ENCODE measurements around the gene CDCP1. TPM values are rescaled to one million over a fixed set of nuclear protein-coding genes. Genes with fewer than 3 reads are reported as not detected.

The CDCP1 gene
- polyA plus RNA-seq, 3 donors, result 0.42 to 1.3 (median 0.52) TPM

DNA sequence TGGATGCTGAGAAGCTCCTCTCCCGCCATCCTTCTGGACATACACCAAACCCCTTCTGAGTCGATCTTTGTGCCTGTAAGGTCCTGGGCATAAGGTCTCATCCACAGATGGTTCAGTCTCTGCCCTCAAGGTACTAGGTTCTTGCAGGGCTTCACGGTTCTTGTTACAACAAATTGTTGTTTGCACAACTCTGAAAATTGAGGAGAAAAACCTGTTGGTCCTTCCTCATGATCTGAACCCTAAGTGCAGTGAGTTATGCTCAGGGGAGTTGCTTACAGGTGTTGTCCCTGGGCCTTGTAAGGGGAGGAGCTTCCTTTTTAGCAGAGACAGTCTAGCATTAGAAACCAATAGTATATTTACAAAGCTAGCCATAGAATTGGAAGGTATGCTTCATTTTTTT lies 15.7 kb downstream of the CDCP1 start:
- Histone ChIP-seq H3K27me3 (ENCODE audit: control insufficient read depth in 2 of 2, insufficient read depth in 2 of 2, low read length in 2 of 2) (no peaks in the 10 kb centered on the region), H3K9ac (ENCODE audit: insufficient read depth, low read length, poor library complexity, severe bottlenecking) (no peak overlapping the region), H3K79me2 (ENCODE audit: insufficient read depth, low read length) (no peaks in the 10 kb centered on the region), H3K4me1 (ENCODE audit: control insufficient read depth in 1 of 2, insufficient read depth in 2 of 2, low read length in 2 of 2) (peaks cover 10 to 23% of the 10 kb centered on the region in 2 donors), H4K20me1 (ENCODE audit: insufficient read depth, low read length) (no peaks in the 10 kb centered on the region), H3K36me3 (replicated peaks in 1 of 2; ENCODE audit: control insufficient read depth in 1 of 2, insufficient read depth in 2 of 2, low read length in 2 of 2) (no peaks in the 10 kb centered on the region), H2AFZ (ENCODE audit: insufficient read depth, low read depth, low read length, poor library complexity, severe bottlenecking) (no peak overlapping the region), H3K27ac (ENCODE audit: low read depth in 1 of 2, low read length in 2 of 2) (no peak overlapping the region), H3K4me2 (replicated peaks; ENCODE audit: extremely low read depth, low read length, poor library complexity, severe bottlenecking) (no peak overlapping the region), H3K4me3 (replicated peaks in 1 of 3; ENCODE audit: low read depth in 2 of 3, low read length in 3 of 3) (no peak overlapping the region), H3K9me3 (replicated peaks in 1 of 2; ENCODE audit: control insufficient read depth in 1 of 2, insufficient read depth in 1 of 2, low read length in 2 of 2) (no peaks in the 10 kb centered on the region)
- H3K9me3 Mint-ChIP-seq, result peaks cover 0 to 3% (median 1%) of the 10 kb centered on the region in 7 donors
- DNase-seq, result no peak
- H3K4me1 Mint-ChIP-seq, result peaks cover 27% of the 10 kb centered on the region
- TF ChIP-seq, protein P1, sequence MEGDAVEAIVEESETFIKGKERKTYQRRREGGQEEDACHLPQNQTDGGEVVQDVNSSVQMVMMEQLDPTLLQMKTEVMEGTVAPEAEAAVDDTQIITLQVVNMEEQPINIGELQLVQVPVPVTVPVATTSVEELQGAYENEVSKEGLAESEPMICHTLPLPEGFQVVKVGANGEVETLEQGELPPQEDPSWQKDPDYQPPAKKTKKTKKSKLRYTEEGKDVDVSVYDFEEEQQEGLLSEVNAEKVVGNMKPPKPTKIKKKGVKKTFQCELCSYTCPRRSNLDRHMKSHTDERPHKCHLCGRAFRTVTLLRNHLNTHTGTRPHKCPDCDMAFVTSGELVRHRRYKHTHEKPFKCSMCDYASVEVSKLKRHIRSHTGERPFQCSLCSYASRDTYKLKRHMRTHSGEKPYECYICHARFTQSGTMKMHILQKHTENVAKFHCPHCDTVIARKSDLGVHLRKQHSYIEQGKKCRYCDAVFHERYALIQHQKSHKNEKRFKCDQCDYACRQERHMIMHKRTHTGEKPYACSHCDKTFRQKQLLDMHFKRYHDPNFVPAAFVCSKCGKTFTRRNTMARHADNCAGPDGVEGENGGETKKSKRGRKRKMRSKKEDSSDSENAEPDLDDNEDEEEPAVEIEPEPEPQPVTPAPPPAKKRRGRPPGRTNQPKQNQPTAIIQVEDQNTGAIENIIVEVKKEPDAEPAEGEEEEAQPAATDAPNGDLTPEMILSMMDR (IDR thresholded peaks at IDR 0.05), result no peak
- no peak overlapping the region for H3K4me3 Mint-ChIP-seq
- peak overlapping the region in 3 of 7 donors; percentile 37 to 46 (median 38) for H3K27ac Mint-ChIP-seq
- H3K36me3 Mint-ChIP-seq, result peaks cover 5% of the 10 kb centered on the region in 2 donors
- intact Hi-C loops (cut with micrococcal nuclease), result no loop called here
- peaks cover 0 to 4% (median 1%) of the 10 kb centered on the region in 3 donors for H3K27me3 Mint-ChIP-seq (ENCODE audit: low read depth in 3 of 3)
- 82% methylated on average over 3 of the region's 3 CpGs for WGBS (ENCODE audit: insufficient coverage)

DNA sequence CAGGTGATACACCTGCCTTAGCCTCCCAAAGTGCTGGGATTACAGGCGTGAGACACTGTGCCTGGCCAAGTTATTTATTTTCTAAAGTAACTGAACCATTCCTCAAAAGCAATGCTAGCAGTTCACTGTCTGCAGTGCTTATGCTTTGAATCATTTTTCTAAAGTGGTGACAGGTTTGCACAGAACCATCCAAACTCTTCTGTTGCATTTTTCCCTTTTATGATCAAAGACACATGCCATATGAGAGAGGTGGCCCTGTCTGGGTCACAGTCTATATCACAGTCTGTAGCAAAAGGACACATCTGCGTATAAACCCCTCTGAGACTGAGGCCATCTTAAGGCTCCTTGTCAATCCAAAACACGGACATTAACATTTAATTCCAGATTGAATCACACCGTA lies 17.2 kb downstream of the CDCP1 start:
- Histone ChIP-seq H3K4me3 (replicated peaks in 1 of 3; ENCODE audit: low read depth in 2 of 3, low read length in 3 of 3) (no peak overlapping the region), H3K9me3 (replicated peaks in 1 of 2; ENCODE audit: control insufficient read depth in 1 of 2, insufficient read depth in 1 of 2, low read length in 2 of 2) (no peaks in the 10 kb centered on the region), H3K27ac (ENCODE audit: low read depth in 1 of 2, low read length in 2 of 2) (no peak overlapping the region), H3K27me3 (ENCODE audit: control insufficient read depth in 2 of 2, insufficient read depth in 2 of 2, low read length in 2 of 2) (no peaks in the 10 kb centered on the region), H3K4me2 (replicated peaks; ENCODE audit: extremely low read depth, low read length, poor library complexity, severe bottlenecking) (no peak overlapping the region), H4K20me1 (ENCODE audit: insufficient read depth, low read length) (no peaks in the 10 kb centered on the region), H3K36me3 (replicated peaks in 1 of 2; ENCODE audit: control insufficient read depth in 1 of 2, insufficient read depth in 2 of 2, low read length in 2 of 2) (no peaks in the 10 kb centered on the region), H3K9ac (ENCODE audit: insufficient read depth, low read length, poor library complexity, severe bottlenecking) (no peak overlapping the region), H3K79me2 (ENCODE audit: insufficient read depth, low read length) (no peaks in the 10 kb centered on the region), H2AFZ (ENCODE audit: insufficient read depth, low read depth, low read length, poor library complexity, severe bottlenecking) (no peak overlapping the region), H3K4me1 (ENCODE audit: control insufficient read depth in 1 of 2, insufficient read depth in 2 of 2, low read length in 2 of 2) (peaks cover 4 to 26% of the 10 kb centered on the region in 2 donors)
- Mint-ChIP-seq H3K27ac (peak overlapping the region in 1 of 7 donors; percentile 28), H3K4me3 (no peak overlapping the region), H3K36me3 (peaks cover 0 to 4% of the 10 kb centered on the region in 2 donors), H3K9me3 (peaks cover 0 to 3% (median 0%) of the 10 kb centered on the region in 7 donors), H3K4me1 (peaks cover 28% of the 10 kb centered on the region), H3K27me3 (ENCODE audit: low read depth in 3 of 3) (peaks cover 0 to 3% (median 1%) of the 10 kb centered on the region in 3 donors)
- no peak for DNase-seq
- intact Hi-C loops (cut with micrococcal nuclease), result no loop called here
- 97% methylated on average over 4 of the region's 4 CpGs for WGBS (ENCODE audit: insufficient coverage)
- TF ChIP-seq, protein P1 (IDR thresholded peaks at IDR 0.05), result no peak
